GM19452 (cell line): Measurements from ENCODE around the gene ANKFY1.

Source experiments
- ATAC-seq: cut with Tn5 transposase; IDR thresholded peaks from one replicate; pipeline ENCODE4 v1.9.1; 2021; ENCODE audit not compliant: unreplicated experiment

The ANKFY1 gene

DNA sequence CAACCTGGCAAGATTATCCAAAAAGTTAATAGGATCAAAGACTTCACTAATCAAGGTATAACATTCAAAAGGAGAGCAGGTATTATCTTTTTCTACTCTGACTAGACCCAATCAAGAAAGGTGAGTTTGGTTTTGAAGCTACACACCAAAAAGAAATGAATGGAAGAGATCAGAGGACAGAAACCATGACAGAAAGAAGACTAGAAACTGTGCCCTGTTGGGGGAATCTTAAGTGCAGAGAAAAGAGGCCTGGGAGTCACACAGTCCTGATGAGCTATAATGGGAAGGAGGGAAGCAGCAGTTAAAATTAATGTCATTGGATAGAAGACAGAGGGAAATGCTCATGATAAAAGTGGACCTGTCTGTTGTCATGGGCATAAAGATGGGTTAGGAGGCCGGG lies 138.2 kb downstream of the ANKFY1 start:
- no peak for ATAC-seq

- no peak for ATAC-seq
Measured at GRCh38 chr17:4124999-4125398, 138.8 kb downstream of the ANKFY1 start.

GRCh38 chr17:4120332-4120731 lies 143.4 kb downstream of the ANKFY1 start:
- ATAC-seq, result no peak

- ATAC-seq, result no peak
Measured at GRCh38 chr17:4119299-4119698, 144.5 kb downstream of the ANKFY1 start.

GRCh38 chr17:4118015-4118743 lies 145.6 kb downstream of the ANKFY1 start:
- ATAC-seq, result no peak

GRCh38 chr17:4116516-4116915 lies 147.3 kb downstream of the ANKFY1 start:
- ATAC-seq, result no peak
